Ectodermal cell (in vitro differentiated cells): ENCODE results near the gene BRAF.
"Not testable (repeated sequence)": the region's sequence is repeated elsewhere in the genome, so short reads cannot be mapped to it uniquely, and the experiment has no call there.

Experiments
- H3K27ac ChIP-seq: 2 replicates; pipeline ENCODE4 v1.7.0; 2013; ENCODE audit warnings: mild to moderate bottlenecking, low read depth, low read length; ENCODE audit not compliant: insufficient read depth, poor library complexity, severe bottlenecking
- H3K27me3 ChIP-seq: 2 replicates; pipeline ENCODE4 v1.7.0; 2013; ENCODE audit warnings: mild to moderate bottlenecking, low read length; ENCODE audit not compliant: insufficient read depth, control insufficient read depth, poor library complexity, severe bottlenecking
- H3K36me3 ChIP-seq: one replicate; pipeline ENCODE4 v1.7.0; 2013; ENCODE audit warnings: low read length; ENCODE audit not compliant: control insufficient read depth, insufficient read depth
- H3K4me1 ChIP-seq: one replicate; pipeline ENCODE4 v1.7.0; 2013; ENCODE audit warnings: low read length; ENCODE audit not compliant: control insufficient read depth, insufficient read depth
- H3K4me3 ChIP-seq: 2 replicates; pipeline ENCODE4 v1.7.0; 2013; ENCODE audit warnings: low read depth, low read length, control low read depth; ENCODE audit not compliant: insufficient read depth
- H3K9me3 ChIP-seq: 2 replicates; pipeline ENCODE4 v1.7.0; 2013; ENCODE audit warnings: mild to moderate bottlenecking, low read length, moderate library complexity; ENCODE audit not compliant: control insufficient read depth
- WGBS, 2 experiments: methylation state at CpG; one replicate each; pipeline ENCODE4 v1.1.7; 2013; ENCODE audit warnings: missing lambda C conversion rate in 2 of 2; 5-methylcytosine and 5-hydroxymethylcytosine counted together

BRAF gene

GRCh38 chr7:140670343-140670935 lies 254.3 kb downstream of the BRAF start:
- WGBS, 2 experiments, result 89 to 90% methylated on average over 4 of the region's 4 CpGs
- Histone ChIP-seq H3K4me3 (no peak overlapping the region), H3K4me1 (no peaks in the 10 kb centered on the region), H3K27ac (no peak overlapping the region), H3K36me3 (no peaks in the 10 kb centered on the region), H3K27me3 (peaks cover 27% of the 10 kb centered on the region), H3K9me3 (no peaks in the 10 kb centered on the region)

DNA sequence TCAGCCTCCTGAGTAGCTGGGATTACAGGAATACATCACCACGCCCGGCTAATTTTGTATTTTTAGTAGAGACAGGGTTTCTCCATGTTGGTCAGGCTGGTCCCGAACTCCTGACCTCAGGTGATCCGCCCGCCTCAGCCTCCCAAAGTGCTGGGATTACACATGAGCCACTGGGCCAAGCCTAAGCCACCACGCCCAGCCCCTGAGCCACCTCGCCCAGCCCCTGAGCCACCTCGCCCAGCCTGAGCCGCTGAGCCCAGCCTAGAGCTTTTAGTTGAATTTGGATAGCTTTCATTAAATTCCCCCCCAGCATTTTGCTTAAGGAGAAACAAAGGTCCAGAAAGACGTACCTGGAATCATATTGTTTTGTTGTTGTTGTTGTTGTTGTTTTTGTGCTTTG lies 254.9 kb downstream of the BRAF start:
- not testable (repeated sequence) for H3K36me3 ChIP-seq, H3K4me3 ChIP-seq, H3K9me3 ChIP-seq, H3K4me1 ChIP-seq, H3K27ac ChIP-seq
- 92 to 97% methylated on average over 10 of the region's 10 CpGs for WGBS, 2 experiments
- peaks cover 27% of the 10 kb centered on the region for H3K27me3 ChIP-seq

DNA sequence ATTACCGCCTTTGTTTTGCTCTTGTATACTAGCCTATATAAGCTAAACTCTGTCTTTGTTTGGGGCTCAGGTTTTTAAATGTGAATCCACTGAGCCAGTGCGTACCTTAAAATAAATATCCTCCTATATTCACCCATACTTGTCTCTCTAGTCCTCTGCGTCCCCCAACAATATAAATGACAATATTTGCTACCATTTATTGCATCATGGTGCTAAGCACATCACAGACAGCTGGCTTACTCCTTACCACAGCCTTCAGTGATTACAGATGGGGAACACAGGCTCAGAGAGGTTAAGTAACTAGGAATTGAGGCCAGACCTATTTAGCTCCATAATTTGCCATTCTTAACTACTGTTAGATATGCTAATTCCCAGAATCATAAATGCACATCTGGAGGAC lies 255.4 kb downstream of the BRAF start:
- no peaks in the 10 kb centered on the region for H3K4me1 ChIP-seq
- H3K27ac ChIP-seq, result no peak overlapping the region
- no peaks in the 10 kb centered on the region for H3K36me3 ChIP-seq
- peaks cover 23% of the 10 kb centered on the region for H3K27me3 ChIP-seq
- H3K4me3 ChIP-seq, result no peak overlapping the region
- 87 to 95% methylated on average over 2 to 3 of the region's 3 CpGs for WGBS, 2 experiments
- H3K9me3 ChIP-seq, result no peaks in the 10 kb centered on the region
